HG03280 (cell line): ENCODE data around the gene S100A10.

Experiments used
- ATAC-seq: cut with Tn5 transposase; IDR thresholded peaks from one replicate; pipeline ENCODE4 v1.9.1; 2021; ENCODE audit warnings: mild to moderate bottlenecking, moderate library complexity; ENCODE audit not compliant: unreplicated experiment

S100A10 gene

GRCh38 chr1:151939141-151939540 lies 54.5 kb downstream of the S100A10 start:
- no peak for ATAC-seq

GRCh38 chr1:151936653-151937052 lies 57.0 kb downstream of the S100A10 start:
- ATAC-seq: no peak

- ATAC-seq: no peak
These were observed 57.6 kb downstream of the S100A10 start for GRCh38 chr1:151935894-151936602.

GRCh38 chr1:151935154-151935553 lies 58.5 kb downstream of the S100A10 start:
- no peak for ATAC-seq

GRCh38 chr1:151934048-151934493 lies 59.6 kb downstream of the S100A10 start:
- no peak for ATAC-seq
